Body of pancreas (tissue), 4 donors: ENCODE results near the gene CREB5.

Experiments
- POLR2A ChIP-seq, 3 donors: fragments of 450-650 bp; IDR thresholded peaks; one replicate each; pipeline ENCODE4 v1.6.1; 2016; ENCODE audit warnings: antibody characterized with exemption in 3 of 3, mild to moderate bottlenecking in 2 of 3
- TF ChIP-seq, protein P1 (sequence below), 7 experiments: fragments of 450-650 bp in 4 of 7; fragments of 200-600 bp in 3 of 7; sonication (generic) in 3 of 7; IDR thresholded peaks; one replicate each; pipeline ENCODE4 v1.5.1; 2016 to 2019; ENCODE audit warnings: antibody characterized with exemption in 7 of 7

DNA sequence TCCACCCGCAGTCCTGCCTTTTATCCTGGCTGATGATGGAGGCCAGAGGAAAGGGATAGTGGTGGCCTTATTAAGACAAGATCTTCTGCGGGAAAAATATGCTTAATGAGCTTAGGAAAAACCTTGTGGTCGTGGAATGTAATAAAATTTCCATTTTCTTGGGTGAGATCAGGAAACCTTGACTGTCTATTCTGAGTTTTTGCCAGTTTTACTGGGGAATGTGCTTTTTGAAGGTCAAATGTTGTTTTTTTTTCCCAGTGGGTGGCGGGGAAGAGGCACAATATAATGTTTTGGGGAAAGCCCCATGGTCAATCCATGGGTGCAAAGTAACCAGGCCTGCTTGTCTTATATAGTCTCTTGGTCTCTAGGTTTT, 118.5 kb downstream of the CREB5 start:
- TF ChIP-seq, protein P1, sequence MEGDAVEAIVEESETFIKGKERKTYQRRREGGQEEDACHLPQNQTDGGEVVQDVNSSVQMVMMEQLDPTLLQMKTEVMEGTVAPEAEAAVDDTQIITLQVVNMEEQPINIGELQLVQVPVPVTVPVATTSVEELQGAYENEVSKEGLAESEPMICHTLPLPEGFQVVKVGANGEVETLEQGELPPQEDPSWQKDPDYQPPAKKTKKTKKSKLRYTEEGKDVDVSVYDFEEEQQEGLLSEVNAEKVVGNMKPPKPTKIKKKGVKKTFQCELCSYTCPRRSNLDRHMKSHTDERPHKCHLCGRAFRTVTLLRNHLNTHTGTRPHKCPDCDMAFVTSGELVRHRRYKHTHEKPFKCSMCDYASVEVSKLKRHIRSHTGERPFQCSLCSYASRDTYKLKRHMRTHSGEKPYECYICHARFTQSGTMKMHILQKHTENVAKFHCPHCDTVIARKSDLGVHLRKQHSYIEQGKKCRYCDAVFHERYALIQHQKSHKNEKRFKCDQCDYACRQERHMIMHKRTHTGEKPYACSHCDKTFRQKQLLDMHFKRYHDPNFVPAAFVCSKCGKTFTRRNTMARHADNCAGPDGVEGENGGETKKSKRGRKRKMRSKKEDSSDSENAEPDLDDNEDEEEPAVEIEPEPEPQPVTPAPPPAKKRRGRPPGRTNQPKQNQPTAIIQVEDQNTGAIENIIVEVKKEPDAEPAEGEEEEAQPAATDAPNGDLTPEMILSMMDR (IDR thresholded peaks at IDR 0.05): no peak
- TF ChIP-seq POLR2A (IDR thresholded peaks at IDR 0.05): no peak
